Hepatocyte (in vitro differentiated cells): ENCODE measurements around the gene ANKRD35. TPM values are rescaled to one million over a fixed set of nuclear protein-coding genes. Genes with fewer than 3 reads are reported as not detected.

Experiments
- DNase-seq: peaks from one replicate; pipeline ENCODE4 v3.0.0-alpha.2; 2016; ENCODE audit warnings: low spot score
- H2AFZ ChIP-seq: fragments of 200-600 bp; sonication (generic); 2 replicates; pipeline ENCODE4 v1.6.0; 2016; ENCODE audit warnings: antibody characterized with exemption, mild to moderate bottlenecking
- H3K27ac ChIP-seq: fragments of 200-600 bp; sonication (generic); 2 replicates; pipeline ENCODE4 v1.5.1; 2016; ENCODE audit warnings: mild to moderate bottlenecking
- H3K27me3 ChIP-seq: fragments of 200-600 bp; sonication (generic); 2 replicates; pipeline ENCODE4 v1.6.1; 2016
- H3K36me3 ChIP-seq: fragments of 200-600 bp; sonication (generic); replicated peaks from 2 replicates; pipeline ENCODE4 v1.5.1; 2016; ENCODE audit warnings: low read depth; ENCODE audit not compliant: insufficient read depth
- H3K4me1 ChIP-seq: fragments of 200-600 bp; sonication (generic); 2 replicates; pipeline ENCODE4 v1.5.1; 2016; ENCODE audit warnings: mild to moderate bottlenecking, moderate library complexity; ENCODE audit not compliant: insufficient read depth
- H3K4me2 ChIP-seq: fragments of 200-600 bp; sonication (generic); 2 replicates; pipeline ENCODE4 v1.6.0; 2016
- H3K4me3 ChIP-seq: fragments of 200-600 bp; sonication (generic); 2 replicates; pipeline ENCODE4 v1.5.1; 2016; ENCODE audit warnings: mild to moderate bottlenecking
- H3K79me2 ChIP-seq: fragments of 200-600 bp; sonication (generic); 2 replicates; pipeline ENCODE4 v1.6.0; 2017; ENCODE audit warnings: mild to moderate bottlenecking
- H3K9me2 ChIP-seq: fragments of 200-600 bp; sonication (generic); replicated peaks from 2 replicates; pipeline ENCODE4 v1.6.0; 2017; ENCODE audit warnings: mild to moderate bottlenecking; ENCODE audit not compliant: insufficient read depth
- H3K9me3 ChIP-seq: fragments of 200-600 bp; sonication (generic); 2 replicates; pipeline ENCODE4 v1.5.1; 2016; ENCODE audit warnings: low read depth, mild to moderate bottlenecking
- H4K20me1 ChIP-seq: fragments of 200-600 bp; sonication (generic); 2 replicates; pipeline ENCODE4 v1.6.0; 2016; ENCODE audit warnings: mild to moderate bottlenecking; ENCODE audit not compliant: insufficient read depth, poor library complexity, severe bottlenecking
- CTCF ChIP-seq: fragments of 200-600 bp; sonication (generic); IDR thresholded peaks from 2 replicates; pipeline ENCODE4 v1.5.1; 2016; ENCODE audit warnings: antibody characterized with exemption, mild to moderate bottlenecking; ENCODE audit not compliant: poor library complexity
- EZH2 ChIP-seq: fragments of 200-600 bp; sonication (generic); IDR thresholded peaks from 2 replicates; pipeline ENCODE4 v1.6.1; 2016; ENCODE audit warnings: antibody characterized with exemption, mild to moderate bottlenecking, borderline replicate concordance
- EZH2phosphoT487 ChIP-seq: fragments of 200-600 bp; sonication (generic); IDR thresholded peaks from one replicate; pipeline ENCODE4 v1.6.1; 2018; ENCODE audit warnings: antibody characterized with exemption, mild to moderate bottlenecking, low read depth, moderate library complexity; ENCODE audit not compliant: unreplicated experiment, severe bottlenecking
- WGBS: methylation state at CpG from one replicate; pipeline ENCODE4 v1.1.6; 2016; ENCODE audit warnings: low lambda C conversion rate; ENCODE audit errors: missing lambda C conversion rate; 5-methylcytosine and 5-hydroxymethylcytosine counted together
- polyA plus RNA-seq: library from polyadenylated mRNA; unstranded; fragments of >200 nt; fragmentation: Nextera tagmentation; extraction: Ambion mirVana; gene quantifications from 2 replicates; pipeline ENCODE4 v1.2.1, GENCODE V29; 2016
- total RNA-seq: library from RNA; depleted of rRNA; stranded (reverse); fragments of >200 nt; gene quantifications from 2 replicates; pipeline ENCODE4 v1.2.3, GENCODE V29; 2014

The ANKRD35 gene
- total and polyA plus RNA-seq, 2 experiments from 2014 or later, result 0.43 to 2.2 TPM

DNA sequence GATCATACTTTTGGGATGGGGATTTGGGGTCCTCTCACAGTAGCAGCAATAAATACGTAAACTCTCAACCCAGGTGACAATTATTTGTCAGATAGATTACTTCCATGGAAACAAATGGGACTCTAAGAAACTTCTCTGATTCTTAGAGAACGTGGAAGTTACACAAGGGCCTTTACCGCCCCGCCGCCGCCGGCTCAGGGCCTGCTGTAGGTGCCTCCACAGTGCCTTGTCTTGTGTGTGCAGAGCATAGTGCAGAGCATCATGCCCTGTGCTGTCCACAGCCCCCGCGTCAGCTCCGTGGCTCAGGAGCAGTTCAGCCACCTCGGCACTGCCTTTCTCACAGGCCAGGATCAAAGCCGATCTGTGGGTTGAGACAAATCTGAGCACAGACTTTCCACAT, 11.0 kb downstream of the ANKRD35 start:
- H3K79me2 ChIP-seq, result no peaks in the 10 kb centered on the region
- H3K9me2 ChIP-seq, result no peaks in the 10 kb centered on the region
- H3K4me3 ChIP-seq, result no peak overlapping the region
- H3K4me2 ChIP-seq, result no peak overlapping the region
- H3K9me3 ChIP-seq, result no peaks in the 10 kb centered on the region
- H2AFZ ChIP-seq, result no peak overlapping the region
- H3K27me3 ChIP-seq, result no peaks in the 10 kb centered on the region
- DNase-seq, result no peak
- no peak for TF ChIP-seq CTCF
- no peak for TF ChIP-seq EZH2phosphoT487
- TF ChIP-seq EZH2, result no peak
- H3K4me1 ChIP-seq, result peaks cover 13% of the 10 kb centered on the region
- no peaks in the 10 kb centered on the region for H4K20me1 ChIP-seq
- WGBS, result 93% methylated on average over 12 of the region's 12 CpGs
- no peaks in the 10 kb centered on the region for H3K36me3 ChIP-seq
- H3K27ac ChIP-seq, result no peak overlapping the region

GRCh38 chr1:145871994-145872924, 13.4 kb downstream of the ANKRD35 start:
- H3K79me2 ChIP-seq, result no peaks in the 10 kb centered on the region
- TF ChIP-seq CTCF (no peak), EZH2 (no peak), EZH2phosphoT487 (no peak)
- no peaks in the 10 kb centered on the region for H3K9me2 ChIP-seq
- peaks cover under 1% of the 10 kb centered on the region for H3K4me1 ChIP-seq
- peak overlapping the region; percentile 77 for H3K4me2 ChIP-seq
- H3K27ac ChIP-seq, result no peak overlapping the region
- H3K4me3 ChIP-seq, result no peak overlapping the region
- no peaks in the 10 kb centered on the region for H4K20me1 ChIP-seq
- 54% methylated on average over 47 of the region's 47 CpGs for WGBS
- no peak for DNase-seq
- peak overlapping the region; percentile 56 for H2AFZ ChIP-seq
- H3K9me3 ChIP-seq, result no peaks in the 10 kb centered on the region
- no peaks in the 10 kb centered on the region for H3K27me3 ChIP-seq
- H3K36me3 ChIP-seq, result no peaks in the 10 kb centered on the region

DNA sequence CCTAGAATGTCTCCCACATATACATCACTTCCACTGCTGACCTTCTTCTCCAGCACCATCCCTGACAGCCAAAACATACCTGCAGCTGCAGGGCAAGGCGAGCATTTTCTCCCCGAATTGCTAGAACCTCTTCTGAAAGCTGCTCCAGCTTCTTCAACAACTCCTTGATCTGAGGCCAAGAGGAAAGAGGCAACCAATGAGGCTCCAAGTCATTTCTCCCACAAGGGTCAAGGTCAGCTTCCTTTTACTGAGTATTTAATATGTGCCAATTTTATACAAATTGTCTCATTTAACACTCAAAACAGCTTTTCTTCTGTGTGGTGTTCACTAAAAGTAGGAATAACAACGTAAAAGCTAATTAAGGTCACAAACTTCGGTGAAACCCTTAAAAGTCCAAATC, 17.4 kb downstream of the ANKRD35 start:
- TF ChIP-seq CTCF (no peak), EZH2 (no peak), EZH2phosphoT487 (no peak)
- H2AFZ ChIP-seq, result no peak overlapping the region
- WGBS, result 87% methylated on average over 4 of the region's 4 CpGs

More for the DNA sequence above, 17.4 kb downstream of the ANKRD35 start:
- Histone ChIP-seq H3K79me2 (no peaks in the 10 kb centered on the region), H3K27me3 (no peaks in the 10 kb centered on the region), H3K4me1 (no peaks in the 10 kb centered on the region), H3K36me3 (no peaks in the 10 kb centered on the region), H4K20me1 (no peaks in the 10 kb centered on the region), H3K9me3 (no peaks in the 10 kb centered on the region), H3K4me2 (no peak overlapping the region), H3K9me2 (no peaks in the 10 kb centered on the region), H3K4me3 (no peak overlapping the region), H3K27ac (no peak overlapping the region)
- DNase-seq, result no peak
